ENCODE results near the gene JARID2. TPM values are rescaled to one million over a fixed set of nuclear protein-coding genes. Genes with fewer than 3 reads are reported as not detected.

JARID2 gene
- total RNA-seq, 3 donors from 2014 or later: 10.5 to 13.9 (median 11.5) TPM

GRCh38 chr6:15393605-15394004, 147.7 kb downstream of the JARID2 start:
- Histone ChIP-seq H3K27ac (no peak overlapping the region), H3K9me3 (no peaks in the 10 kb centered on the region), H3K4me3 (no peak overlapping the region), H3K4me1 (peaks cover 0 to 9% of the 10 kb centered on the region in 2 donors), H3K36me3 (no peaks in the 10 kb centered on the region), H3K27me3 (no peaks in the 10 kb centered on the region)
- intact Hi-C loops (cut with DNase I; ENCODE audit: low total_unique reads): no loop called here
- no peak for TF ChIP-seq POLR2AphosphoS5 (IDR thresholded peaks at IDR 0.05)
- no peak for TF ChIP-seq CTCF (IDR thresholded peaks at IDR 0.05)
- no peak for TF ChIP-seq POLR2A (IDR thresholded peaks at IDR 0.05)
- DNase-seq (ENCODE audit: low spot score in 2 of 2): no peak

GRCh38 chr6:15395087-15395486, 149.2 kb downstream of the JARID2 start:
- no peak overlapping the region for H3K4me3 ChIP-seq
- H3K27ac ChIP-seq: no peak overlapping the region
- TF ChIP-seq POLR2AphosphoS5 (IDR thresholded peaks at IDR 0.05) (no peak), CTCF (IDR thresholded peaks at IDR 0.05) (no peak)
- peaks cover 0 to 6% of the 10 kb centered on the region in 2 donors for H3K4me1 ChIP-seq
- DNase-seq (ENCODE audit: low spot score in 2 of 2): no peak
- no peaks in the 10 kb centered on the region for H3K27me3 ChIP-seq
- intact Hi-C loops (cut with DNase I; ENCODE audit: low total_unique reads): no loop called here
- H3K9me3 ChIP-seq: no peaks in the 10 kb centered on the region
- H3K36me3 ChIP-seq: no peaks in the 10 kb centered on the region

GRCh38 chr6:15396808-15397207, 150.9 kb downstream of the JARID2 start:
- Histone ChIP-seq H3K4me3 (no peak overlapping the region), H3K27me3 (no peaks in the 10 kb centered on the region), H3K36me3 (no peaks in the 10 kb centered on the region), H3K27ac (no peak overlapping the region), H3K9me3 (no peaks in the 10 kb centered on the region), H3K4me1 (peaks cover 0 to 18% of the 10 kb centered on the region in 2 donors)
- DNase-seq (ENCODE audit: low spot score in 2 of 2): no peak
- intact Hi-C loops (cut with DNase I; ENCODE audit: low total_unique reads): no loop called here
- no peak for TF ChIP-seq POLR2AphosphoS5 (IDR thresholded peaks at IDR 0.05)
- no peak for TF ChIP-seq POLR2A (IDR thresholded peaks at IDR 0.05)

GRCh38 chr6:15398633-15399275, 152.9 kb downstream of the JARID2 start:
- Histone ChIP-seq H3K27ac (no peak overlapping the region), H3K27me3 (no peaks in the 10 kb centered on the region), H3K36me3 (no peaks in the 10 kb centered on the region), H3K4me3 (no peak overlapping the region), H3K4me1 (peaks cover 0 to 18% of the 10 kb centered on the region in 2 donors), H3K9me3 (no peaks in the 10 kb centered on the region)
- DNase-seq (ENCODE audit: low spot score in 2 of 2): no peak
- intact Hi-C loops (cut with DNase I; ENCODE audit: low total_unique reads): no loop called here
- TF ChIP-seq CTCF (IDR thresholded peaks at IDR 0.05): no peak

GRCh38 chr6:15399641-15400470, 154.0 kb downstream of the JARID2 start:
- peak; percentile 47 to 61 for DNase-seq (ENCODE audit: low spot score in 2 of 2)
- Histone ChIP-seq H3K27ac (peak overlapping the region; percentile 38 to 46), H3K9me3 (no peaks in the 10 kb centered on the region), H3K4me1 (peaks cover 0 to 18% of the 10 kb centered on the region in 2 donors), H3K27me3 (no peaks in the 10 kb centered on the region), H3K4me3 (peak overlapping the region; percentile 30 to 58 (median 38)), H3K36me3 (no peaks in the 10 kb centered on the region)
- intact Hi-C loops (cut with DNase I; ENCODE audit: low total_unique reads): no loop called here
- no peak for TF ChIP-seq POLR2A (IDR thresholded peaks at IDR 0.05)
- no peak for TF ChIP-seq CTCF (IDR thresholded peaks at IDR 0.05)
- no peak for TF ChIP-seq POLR2AphosphoS5 (IDR thresholded peaks at IDR 0.05)

Data from breast epithelium (tissue), 4 donors.